ENCODE data around the gene JAG2.

JAG2 gene

DNA sequence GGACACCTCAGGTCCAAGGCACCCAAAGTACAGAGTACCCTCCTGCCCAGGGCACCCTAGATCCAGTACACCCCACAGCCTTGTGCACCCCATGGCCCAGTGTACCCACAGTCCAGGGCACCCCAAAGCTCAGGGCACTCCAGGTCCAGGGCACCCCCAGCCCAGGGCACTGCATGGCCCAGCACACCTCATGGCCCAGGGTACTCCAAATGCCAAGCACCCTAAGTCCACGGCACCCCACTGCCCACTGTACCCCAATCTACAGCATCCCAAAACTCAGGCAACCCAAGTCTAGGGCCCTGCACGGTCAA lies 6.0 kb downstream of the JAG2 start:
- DNase-seq, result no peak

DNA sequence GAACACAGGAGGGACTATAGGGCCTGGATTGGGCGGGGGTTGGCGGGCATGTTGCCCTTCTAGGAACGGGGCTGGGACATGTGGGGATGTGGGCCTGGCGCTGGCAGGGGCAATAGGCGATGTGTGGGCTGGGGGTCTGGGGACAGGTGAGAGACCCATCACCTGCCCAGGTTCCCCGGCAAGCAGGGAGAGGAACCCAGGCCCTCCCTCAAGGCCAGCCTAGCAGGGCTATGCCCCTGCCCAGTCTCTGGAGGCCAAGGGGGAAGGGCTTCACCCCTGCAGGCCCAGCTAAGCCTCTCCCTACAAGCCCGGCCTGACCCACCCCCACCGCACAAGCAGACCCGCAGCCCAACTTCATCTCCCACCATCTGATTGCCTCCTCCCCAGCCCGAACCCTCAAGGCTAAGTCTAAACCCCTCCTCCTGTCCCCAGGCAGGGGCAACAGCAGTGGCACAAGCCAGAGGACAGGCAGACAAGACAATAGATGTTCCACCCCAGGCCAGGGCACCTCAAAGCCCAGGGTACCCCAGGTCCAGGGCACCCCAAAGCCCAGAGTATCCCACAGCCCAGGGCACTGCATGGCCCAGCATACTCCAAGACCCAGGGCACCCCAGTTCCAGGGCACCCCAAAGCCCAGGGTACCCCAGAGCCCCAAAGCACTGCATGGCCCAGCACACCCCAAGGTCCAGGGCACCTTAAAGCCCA lies 6.5 kb downstream of the JAG2 start:
- no peak for DNase-seq

DNA sequence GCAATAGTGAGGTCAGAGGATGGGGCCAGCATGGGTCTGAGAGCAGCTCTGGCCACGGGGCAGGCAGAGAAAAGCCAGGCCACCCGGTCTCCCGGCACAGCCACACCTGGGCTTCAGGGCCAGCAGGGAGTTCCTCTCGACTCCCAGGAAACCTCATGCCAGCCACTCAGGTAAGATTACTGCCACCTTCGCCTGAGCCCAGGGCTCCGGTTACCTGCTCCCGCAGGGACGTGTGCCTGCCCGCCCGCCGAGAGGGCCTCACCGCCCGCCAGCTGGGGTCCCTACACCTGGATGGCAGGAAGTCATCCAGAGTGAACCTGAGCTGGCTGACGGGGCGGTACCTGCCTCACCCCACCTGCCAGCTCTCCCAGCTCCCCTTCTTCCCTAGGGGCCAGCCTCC lies 7.3 kb downstream of the JAG2 start:
- no peak for DNase-seq

DNA sequence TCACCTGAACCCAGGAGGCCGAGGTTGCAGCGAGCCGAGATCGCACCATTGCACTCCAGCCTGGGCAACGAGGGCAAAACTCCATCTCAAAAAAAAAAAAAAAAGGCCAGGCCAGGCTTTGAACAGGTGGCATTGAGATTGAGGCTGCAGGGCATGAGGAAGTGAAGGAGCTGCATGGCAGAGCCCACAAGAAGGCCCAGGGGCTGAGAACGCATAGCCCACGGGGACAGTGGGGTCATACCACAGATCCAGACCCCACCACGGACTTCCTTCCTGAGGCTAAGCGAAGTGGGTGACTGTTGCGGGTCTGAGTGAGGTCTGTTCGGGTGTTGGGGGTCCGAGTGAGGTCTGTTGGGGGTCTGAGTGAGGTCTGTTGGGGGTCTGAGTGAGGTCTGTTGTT lies 7.8 kb downstream of the JAG2 start:
- no peak for DNase-seq

DNA sequence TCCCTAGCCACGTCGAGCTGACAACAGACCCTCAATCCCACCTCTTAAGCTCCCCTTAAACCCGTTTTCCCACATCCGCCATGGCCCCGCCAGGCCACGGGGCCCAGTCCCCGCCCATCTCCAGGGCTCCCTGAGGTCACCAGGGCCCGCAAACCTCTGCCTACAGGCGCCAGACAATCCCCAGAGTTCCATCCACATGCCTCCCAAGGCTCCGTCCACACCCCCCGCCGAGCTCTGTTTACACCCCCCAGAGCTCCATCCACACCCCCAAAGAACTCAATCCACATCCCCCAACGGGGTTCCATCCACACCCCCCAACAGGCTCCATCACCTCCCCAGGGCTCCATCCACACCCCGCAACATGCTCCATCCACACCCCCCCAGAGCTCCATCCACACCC lies 9.2 kb downstream of the JAG2 start:
- no peak for DNase-seq

DNA sequence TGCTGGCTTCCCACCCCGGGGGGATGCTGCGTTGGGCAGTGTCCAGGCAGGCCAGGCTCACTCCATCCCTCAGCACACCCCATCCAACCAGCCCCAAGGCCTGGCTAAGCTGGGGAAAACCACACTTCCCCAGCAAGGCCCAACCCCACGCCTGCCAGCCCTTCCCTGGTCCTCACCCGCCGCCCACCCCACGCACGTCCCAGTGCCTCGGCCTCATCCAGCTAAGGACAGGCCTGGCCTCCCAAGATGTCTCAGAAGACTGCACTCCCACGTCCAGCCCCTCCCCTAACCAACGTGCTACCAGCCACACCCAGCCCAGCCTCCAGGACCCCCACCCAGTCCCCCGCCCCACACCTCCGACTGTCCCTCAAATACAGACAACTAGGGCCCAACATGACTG lies 9.8 kb downstream of the JAG2 start:
- no peak for DNase-seq

DNA sequence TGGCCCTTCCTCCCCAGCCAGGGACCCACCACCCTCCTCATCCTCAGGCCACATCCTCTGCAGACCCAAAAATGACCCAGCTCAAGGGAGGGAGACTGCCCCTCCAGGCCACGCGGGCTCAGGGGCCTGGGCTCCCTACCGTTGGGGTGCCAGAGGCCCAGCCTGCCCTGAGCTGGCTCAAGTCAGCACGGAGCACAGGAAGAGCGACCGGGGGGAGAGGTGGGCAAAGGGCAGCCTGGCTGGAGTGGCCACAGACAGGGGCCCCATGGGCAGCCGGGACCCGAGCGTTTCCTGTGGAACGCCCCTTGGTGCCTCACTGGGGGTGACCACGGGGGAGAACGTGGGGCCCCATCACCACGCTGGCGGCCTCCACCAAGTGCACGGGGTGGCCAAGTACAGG lies 10.7 kb downstream of the JAG2 start:
- DNase-seq, result no peak

DNA sequence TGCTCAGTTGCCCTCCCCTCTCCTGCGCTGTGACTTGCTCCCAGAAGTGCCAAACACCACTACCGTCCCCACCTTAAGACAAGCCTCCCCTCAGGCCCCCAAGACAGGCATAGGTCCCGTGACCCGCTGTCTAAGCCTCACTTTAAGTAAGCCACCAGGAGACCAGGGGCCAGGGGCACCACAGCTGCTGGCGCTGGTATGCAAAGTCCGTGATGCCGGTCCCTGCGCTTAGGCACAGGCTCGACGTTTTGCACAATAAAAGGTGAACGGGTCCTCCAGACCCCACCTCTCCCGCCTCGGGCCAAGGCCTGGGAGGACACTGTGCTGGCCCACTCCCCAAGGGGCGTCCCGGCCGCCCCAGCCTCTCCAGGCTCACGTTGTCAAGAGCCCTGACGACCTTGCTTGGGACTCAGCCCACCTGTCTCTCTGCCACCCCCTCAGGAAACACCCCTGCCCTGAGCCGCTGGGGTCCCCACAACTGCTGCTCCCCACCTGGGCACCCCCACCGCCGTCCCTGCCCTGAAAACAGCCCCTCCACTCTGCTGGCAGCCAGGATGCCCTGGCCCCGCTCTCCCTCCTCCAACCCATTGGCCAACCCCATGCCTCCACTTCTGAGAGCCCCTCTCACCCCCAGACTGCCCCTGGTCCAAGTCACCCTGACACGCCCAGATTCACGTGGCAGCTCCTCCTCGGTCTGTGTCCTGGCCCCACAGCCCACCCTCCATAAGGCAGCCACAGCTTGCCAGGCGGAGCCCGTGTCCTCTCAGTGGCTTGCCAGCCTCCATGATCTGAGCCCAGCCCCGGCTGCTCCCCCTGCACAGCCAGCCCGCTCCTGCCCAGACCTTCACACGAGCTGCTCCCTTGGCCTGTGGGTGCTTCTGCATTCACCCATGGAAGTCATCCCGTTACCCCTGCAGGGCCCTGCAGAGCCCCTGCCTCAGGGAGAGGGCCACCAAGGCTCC lies 11.9 kb downstream of the JAG2 start:
- DNase-seq, result no peak

DNA sequence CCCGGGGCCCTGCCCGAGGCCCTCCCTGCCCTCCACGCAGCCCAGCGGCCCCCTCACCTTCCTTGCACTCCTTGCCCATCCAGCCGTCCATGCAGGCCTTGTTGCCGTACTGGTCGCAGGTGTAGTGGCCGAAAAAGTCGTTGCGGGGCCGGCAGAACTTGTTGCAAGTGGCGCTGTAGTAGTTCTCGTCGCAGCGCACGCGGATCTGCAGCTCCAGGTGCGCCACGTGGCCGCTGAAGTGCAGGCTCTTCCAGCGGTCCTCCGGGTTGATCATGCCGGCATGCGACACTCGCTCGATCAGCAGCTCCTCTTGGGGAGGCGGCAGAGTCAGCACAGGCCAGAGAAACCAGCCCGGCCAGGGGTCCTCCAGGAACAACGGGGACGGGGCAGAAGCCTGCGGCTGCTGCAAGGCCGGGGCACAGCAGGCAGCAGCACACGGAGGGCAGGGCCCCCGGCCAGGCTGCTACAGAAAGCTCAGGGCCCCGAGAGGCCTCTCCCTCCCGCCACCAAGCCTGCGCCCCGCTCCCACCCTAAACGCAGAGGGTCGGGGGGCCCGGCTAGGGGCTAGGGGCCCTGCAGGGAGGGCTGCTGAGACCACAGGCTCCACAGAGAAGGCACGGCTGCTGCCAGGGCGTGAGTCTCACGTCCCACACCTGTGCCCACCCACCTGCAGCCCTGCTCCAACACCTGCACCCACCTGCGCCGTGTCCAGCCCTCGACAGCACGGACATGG lies 12.7 kb downstream of the JAG2 start:
- no peak for DNase-seq

DNA sequence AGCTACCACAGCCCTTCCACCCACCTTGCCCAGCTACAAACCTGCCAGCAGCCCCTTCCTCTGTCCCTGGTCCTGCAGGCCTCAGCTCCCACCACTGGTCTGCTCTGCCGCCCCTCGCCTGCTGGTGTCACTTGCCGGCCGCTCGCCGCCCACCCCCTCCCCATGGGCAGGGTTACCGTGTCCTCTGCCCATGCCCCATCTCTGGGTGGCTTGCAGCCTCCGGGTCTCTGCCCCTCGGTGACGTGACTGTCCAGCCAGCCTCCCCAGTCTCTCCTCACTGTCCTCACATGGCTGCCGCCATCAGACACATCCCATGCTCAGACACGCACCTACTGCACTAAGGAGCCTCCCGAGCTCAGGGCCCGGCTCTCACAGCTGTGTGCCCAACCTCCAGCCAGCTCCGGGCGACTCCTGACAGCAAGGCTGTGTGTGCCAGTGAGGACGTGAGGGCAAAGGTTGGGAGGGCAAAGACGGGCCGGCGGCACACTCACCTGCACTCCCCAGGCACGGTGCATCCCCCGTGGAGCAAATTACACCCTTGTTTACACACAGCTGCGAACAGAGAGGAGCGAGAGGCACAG lies 13.4 kb downstream of the JAG2 start:
- DNase-seq, result no peak

DNA sequence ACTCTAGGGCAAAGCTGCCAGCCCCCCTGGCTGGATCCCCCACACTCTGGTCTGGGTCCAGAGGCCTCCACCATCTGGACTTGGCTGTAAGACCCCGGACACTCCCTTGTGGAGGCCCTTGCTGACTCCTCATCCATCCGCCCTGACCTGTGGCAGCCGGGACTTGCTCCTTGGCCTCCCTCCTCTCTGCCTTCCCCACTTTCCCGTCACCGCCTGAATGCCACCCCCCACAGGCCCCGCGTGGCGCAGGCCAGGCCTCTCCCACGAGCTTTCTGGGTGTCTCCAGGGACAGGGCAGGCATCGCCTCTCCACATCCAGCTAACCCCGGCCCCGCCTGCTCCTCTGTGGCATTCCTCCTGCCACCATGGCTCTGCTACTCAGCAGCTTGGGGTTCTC lies 14.1 kb downstream of the JAG2 start:
- no peak for DNase-seq

DNA sequence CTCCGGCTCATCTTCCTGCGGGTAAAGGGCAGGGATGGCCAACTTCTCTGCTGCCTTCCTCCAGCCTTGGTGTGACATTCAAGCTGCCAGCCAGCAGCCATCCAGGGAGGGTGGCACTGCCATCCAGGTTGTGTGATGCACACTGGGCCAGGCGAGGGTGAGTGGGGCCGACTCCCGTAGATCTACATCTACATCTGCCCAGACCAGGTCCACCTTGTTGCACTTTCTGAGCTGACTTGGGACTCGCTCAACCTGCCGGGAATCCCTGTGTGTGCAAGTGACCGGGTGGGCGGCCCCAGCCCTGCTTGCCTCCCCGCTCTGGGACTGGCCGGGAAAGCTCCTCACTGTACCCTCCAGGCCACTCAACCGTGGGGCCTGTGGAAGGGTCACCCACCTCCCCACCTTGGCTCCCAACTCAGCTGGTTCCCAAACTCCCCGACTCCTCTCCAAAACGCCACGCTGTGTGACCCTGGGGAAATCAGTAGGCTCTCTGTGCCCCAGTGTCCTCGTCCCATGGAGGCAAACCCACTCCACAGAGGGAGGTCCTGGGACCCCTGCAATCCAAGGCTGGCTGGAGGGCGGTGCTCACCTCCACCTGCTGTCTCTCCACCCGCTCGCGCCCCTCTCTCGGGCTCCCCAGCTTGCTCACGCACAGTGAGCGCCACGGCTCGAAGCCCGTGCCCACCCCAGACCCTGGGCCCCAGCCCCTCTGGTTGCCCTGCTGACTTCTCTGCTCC lies 14.7 kb downstream of the JAG2 start:
- no peak for DNase-seq

DNA sequence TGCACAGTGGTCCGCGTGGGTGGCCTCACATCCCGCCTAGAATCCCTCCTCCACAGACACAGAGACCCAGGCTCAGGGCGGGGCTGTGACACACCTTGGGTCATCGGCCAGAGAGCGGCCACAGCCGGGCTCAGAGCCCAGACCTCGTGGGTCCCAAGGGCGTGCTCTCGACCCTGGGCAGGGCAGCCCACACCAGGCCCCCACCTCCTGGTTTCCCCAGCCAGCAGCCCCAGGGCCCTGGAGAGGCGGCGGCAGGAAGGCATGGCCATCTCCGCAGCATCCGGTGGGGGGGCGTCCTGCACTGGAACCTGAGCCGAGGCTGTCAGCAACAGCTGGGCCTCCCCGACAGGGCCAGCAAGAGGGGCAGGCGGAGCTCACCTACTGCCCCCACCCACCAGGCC lies 15.2 kb downstream of the JAG2 start:
- DNase-seq, result no peak

DNA sequence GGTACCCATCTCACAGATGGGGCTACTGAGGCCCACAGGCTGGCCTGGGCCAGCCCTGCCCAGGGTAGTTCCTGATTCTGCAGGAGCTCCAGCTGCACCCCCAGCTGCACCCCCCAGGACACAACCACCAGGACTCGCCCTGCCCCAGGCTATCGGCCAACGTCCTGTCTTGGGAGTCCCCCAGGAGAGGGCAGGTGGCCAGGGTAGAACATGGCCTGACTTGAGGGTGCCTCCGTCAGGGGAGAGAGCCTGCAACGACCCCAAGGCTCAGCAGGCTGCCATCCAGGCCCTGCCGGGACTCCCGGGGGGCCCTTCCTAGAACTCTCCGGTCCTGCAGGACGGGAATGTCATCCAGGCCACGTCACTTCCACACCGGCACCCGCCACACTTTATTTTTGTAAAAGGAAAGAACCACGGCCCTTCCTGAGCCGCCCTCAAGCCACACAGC lies 15.8 kb downstream of the JAG2 start:
- DNase-seq, result no peak

DNA sequence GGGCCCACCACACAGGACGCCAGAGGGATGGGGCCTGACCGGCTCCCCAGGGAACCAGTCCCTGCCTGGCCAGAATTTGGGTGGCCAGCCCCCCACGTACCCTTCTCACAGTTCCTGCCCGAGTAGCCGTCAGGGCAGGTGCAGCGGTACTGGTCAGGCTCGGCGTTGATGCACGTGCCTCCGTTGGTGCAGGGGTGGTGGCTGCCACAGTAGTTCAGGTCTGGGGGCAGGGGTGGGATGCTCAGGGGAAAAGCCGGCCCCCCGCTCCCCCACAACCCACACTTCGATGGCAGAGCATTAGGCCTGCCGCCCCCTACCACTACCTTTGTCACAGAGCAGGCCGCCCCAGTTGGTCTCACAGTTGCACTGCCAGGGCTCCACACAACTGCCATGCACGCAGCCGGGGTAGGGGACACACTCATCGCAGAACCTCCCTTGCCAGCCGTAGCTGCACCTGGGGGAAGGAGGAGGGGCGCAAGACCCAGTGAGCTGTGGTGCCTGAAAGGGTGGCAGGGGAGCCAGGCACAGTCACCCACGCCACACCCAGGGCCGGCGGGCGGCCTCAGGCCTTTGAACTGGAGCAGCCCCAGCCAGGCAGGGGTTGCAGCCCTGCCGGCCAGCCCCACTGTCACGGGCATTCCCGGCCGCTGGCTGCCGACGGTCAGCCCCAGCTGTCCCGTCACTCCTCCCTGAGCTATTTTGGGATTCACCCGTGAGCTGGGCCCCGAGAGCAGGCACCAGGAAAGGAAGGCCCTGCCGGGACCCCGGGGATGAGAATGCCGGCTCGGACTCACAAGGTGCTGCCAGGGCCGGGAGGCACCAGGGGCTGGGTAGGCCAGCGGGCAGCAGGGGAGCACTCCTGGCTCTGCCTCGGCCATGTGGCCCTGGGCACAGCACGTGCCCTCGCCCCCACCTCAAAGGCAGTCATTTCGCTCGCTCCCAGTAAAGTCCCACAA lies 16.5 kb downstream of the JAG2 start:
- DNase-seq, result no peak

DNA sequence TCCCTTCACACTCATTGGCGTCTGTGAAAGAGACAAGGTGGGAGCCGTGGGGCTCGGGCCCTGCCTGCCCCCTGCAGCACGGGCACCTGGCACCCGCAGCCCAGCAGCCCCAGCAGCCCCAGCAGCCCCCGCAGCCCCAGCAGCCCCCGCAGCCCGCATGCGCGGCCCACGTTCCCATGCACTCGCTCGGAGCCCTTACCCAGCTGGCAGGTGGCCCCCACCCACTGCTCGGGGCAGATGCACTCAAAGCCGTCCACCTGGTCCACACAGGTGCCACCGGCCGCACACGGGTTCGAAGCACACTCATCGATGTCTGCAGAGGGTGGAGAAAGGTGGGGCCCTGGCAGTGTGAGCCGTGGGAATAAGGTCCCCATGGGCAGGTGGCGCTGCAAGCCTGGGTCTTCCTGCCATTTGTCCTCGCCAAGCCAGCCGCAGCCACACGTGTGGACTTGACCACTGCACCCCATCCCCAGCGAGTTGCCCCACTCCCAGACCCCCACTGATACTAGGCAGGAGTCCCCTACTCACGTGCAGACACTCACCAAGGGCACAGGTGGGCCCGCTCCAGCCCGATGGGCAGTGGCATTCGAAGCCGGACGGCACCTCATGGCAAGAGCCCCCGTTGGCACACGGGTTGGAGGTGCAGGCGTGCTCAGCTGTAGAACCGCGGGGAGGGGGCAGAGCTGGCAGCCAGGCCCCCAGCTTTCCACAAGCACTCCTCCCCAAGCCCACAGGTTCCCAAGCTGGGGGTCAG lies 17.3 kb downstream of the JAG2 start:
- no peak for DNase-seq

DNA sequence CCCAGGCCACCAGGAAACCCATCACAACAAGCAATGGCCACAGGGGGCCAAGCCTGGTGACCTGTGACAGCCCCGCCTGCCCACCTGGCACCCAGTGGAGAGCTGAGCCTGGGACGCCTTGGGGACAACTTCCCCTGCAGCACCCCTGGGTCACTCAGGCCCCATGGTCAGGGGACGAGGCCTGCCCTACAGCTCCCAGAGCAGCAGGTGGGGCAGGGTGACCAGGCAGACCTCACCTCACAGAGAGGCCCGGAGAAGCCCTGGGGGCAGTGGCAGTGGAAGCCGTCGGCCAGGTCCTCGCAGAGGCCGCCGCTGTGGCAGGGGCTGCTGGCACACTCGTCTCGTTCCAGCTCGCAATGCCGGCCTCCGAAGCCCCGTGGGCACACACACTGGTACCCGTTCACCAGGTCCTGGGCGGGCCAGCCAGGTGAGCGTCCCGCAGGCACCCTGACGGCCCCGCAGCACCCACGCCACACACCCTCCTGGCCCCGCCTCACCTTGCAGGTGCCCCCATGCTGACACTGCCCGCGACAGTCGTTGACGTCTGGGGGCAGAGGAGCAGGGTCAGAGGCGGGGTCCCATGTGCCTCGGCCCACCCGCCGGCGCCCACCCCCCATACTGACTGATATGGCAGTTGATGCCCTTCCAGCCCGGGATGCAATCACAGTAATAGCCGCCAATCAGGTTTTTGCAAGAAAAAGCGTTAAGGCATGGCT lies 18.1 kb downstream of the JAG2 start:
- DNase-seq, result no peak

DNA sequence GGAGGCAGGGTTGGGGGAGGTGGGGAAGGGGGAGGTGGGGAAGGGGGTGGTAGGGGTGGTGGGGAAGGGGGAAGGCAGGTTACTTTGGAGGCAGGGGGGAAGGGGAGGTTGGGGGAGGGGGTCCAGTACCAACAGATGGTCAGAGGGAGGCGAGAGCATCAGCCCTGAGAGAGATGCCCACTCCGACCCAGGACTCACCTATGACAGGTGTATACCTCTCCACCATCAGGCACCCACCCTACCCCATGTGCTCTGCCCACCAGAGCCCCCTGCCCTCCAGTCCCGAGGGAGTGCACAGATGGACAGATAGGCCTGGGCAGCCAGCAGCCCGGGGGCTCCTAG lies 18.6 kb downstream of the JAG2 start:
- DNase-seq, result no peak

DNA sequence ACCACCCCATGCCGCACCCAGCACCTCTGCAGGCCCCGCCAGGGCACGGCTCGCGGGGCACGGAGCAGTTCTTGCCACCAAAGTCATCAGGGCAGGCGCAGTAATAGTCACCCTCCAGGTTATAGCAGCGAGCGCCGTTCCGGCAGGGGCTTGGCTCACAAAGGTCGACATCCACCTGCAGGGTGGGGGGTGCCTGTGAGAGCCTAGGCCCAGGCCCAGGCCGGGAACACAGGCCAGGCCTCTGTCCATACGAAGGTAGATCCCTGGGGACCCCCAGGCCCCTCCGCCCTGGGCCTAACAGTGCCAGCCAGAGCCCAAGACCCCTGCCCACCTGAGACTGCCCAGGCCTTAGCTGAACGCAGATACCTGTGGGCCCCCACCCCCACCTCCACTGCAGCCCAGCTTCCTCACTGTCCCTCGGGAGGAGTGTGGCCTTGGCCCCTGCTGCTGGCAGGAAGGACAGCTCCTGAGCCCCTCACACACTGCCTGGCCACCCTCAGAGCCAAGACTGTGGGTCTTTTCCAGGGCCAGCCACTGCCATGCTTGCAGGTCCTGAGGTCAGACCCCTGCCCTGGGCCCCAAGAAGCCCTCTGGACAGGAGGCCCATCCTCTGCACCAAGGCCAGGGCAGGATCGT lies 19.3 kb downstream of the JAG2 start:
- DNase-seq, result no peak

Data from GF-D8 (cell line).